Heart left ventricle (tissue), 13 donors: ENCODE data around the gene PPP4R1.

Experiments used
- POLR2A ChIP-seq, 2 donors: fragments of 450-650 bp; IDR thresholded peaks; one replicate each; pipeline ENCODE4 v1.6.1; 2017; ENCODE audit warnings: antibody characterized with exemption in 2 of 2, mild to moderate bottlenecking in 2 of 2, moderate library complexity in 2 of 2
- TF ChIP-seq, protein P1 (sequence below), 12 donors: fragments of 200-600 bp; sonication (generic) in 4 of 12; IDR thresholded peaks; one replicate each; pipeline versions ENCODE4 v1.5.0 to v1.8.0; 2018 to 2022; ENCODE audit warnings: antibody characterized with exemption in 12 of 12, mild to moderate bottlenecking in 5 of 12
- donor health status: ischemic (EF 13 %, LVEDD 7.1; RV severe dilation, severe dysfunction).
- donor health status: DM: no; HTN: yes; CAD: no.
- donor health status: DM: no; HTN: no; CAD: no.
- donor health status: ischemic (EF 25% LVEDD 6.9; RV normal size, moderate dysfunction).
- donor health status: ischemic (EF 25% LVEDD 5.7; RV mildly dilated, moderate dysfunction).
- donor health status: ischemic (EF 35%, LVEDD 5.7; RV mildly dilated, moderate dysfunction).
- donor health status: nonischemic (EF 11% LVEDD 7.7; RV severe dilation, severe dysfunction).
- donor health status: DM: yes; HTN: yes; CAD: no.
- donor health status: PGD.
- donor health status: ischemic (EF 29% LVEDD 5.4; RV normal size, mild dysfunction).
- donor health status: nonischemic (EF 23%, LVEDD 6.1; RV moderate dilation, normal function).

DNA sequence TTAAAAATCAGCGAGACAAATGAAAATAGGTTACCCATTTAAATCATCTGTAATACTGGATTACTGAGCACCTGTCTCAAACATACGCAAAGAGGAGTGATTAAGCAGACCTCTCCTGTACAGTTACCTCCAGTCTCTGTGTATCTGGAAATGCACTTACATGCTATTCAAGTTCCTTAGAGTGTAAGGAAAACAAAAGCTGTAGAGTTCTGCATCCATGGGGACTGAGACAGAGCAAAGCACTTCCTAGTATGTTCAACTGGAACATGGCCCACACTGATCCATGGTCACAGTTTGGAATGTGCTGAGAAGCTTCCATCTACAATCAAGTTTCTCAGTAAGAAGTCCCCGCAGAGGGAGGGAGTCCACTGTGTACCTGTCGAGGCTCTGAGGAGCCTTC is 63.9 kb downstream of the PPP4R1 start:
- TF ChIP-seq POLR2A (IDR thresholded peaks at IDR 0.05) = no peak
- TF ChIP-seq, protein P1, sequence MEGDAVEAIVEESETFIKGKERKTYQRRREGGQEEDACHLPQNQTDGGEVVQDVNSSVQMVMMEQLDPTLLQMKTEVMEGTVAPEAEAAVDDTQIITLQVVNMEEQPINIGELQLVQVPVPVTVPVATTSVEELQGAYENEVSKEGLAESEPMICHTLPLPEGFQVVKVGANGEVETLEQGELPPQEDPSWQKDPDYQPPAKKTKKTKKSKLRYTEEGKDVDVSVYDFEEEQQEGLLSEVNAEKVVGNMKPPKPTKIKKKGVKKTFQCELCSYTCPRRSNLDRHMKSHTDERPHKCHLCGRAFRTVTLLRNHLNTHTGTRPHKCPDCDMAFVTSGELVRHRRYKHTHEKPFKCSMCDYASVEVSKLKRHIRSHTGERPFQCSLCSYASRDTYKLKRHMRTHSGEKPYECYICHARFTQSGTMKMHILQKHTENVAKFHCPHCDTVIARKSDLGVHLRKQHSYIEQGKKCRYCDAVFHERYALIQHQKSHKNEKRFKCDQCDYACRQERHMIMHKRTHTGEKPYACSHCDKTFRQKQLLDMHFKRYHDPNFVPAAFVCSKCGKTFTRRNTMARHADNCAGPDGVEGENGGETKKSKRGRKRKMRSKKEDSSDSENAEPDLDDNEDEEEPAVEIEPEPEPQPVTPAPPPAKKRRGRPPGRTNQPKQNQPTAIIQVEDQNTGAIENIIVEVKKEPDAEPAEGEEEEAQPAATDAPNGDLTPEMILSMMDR (IDR thresholded peaks at IDR 0.05) = no peak
